WERI-Rb-1 (cell line): Measurements from ENCODE around the gene INPP5K.

Experiments used
- DNase-seq: peaks from one replicate; pipeline ENCODE4 v3.0.0-alpha.2; 2020
- H3K27ac ChIP-seq: fragments of 250-450 bp; sonication (Bioruptor Pico); 2 replicates; pipeline ENCODE4 v1.5.1; 2020; ENCODE audit warnings: mild to moderate bottlenecking, moderate library complexity
- H3K27me3 ChIP-seq: fragments of 250-450 bp; sonication (Bioruptor Pico); 2 replicates; pipeline ENCODE4 v1.5.1; 2021; ENCODE audit warnings: mild to moderate bottlenecking, low read depth, moderate library complexity; ENCODE audit not compliant: insufficient read depth, severe bottlenecking
- H3K36me3 ChIP-seq: fragments of 250-450 bp; sonication (Bioruptor Pico); 2 replicates; pipeline ENCODE4 v1.5.1; 2020; ENCODE audit warnings: mild to moderate bottlenecking, moderate library complexity
- H3K4me3 ChIP-seq: 2 replicates; pipeline ENCODE4 v1.5.1; 2011; ENCODE audit warnings: low read depth, mild to moderate bottlenecking, control low read depth, low read length
- H3K9me3 ChIP-seq: fragments of 250-450 bp; sonication (Bioruptor Pico); 2 replicates; pipeline ENCODE4 v1.5.1; 2021; ENCODE audit warnings: mild to moderate bottlenecking, moderate library complexity; ENCODE audit not compliant: severe bottlenecking
- CTCF ChIP-seq: IDR thresholded peaks from 2 replicates; pipeline ENCODE4 v1.5.1; 2011; ENCODE audit warnings: low read depth, mild to moderate bottlenecking, control low read depth, inconsistent platforms, low read length

The INPP5K gene

GRCh38 chr17:1555651-1556471, 39.4 kb upstream of the INPP5K start:
- no peaks in the 10 kb centered on the region for H3K27me3 ChIP-seq
- peaks cover 17% of the 10 kb centered on the region for H3K36me3 ChIP-seq
- no peaks in the 10 kb centered on the region for H3K9me3 ChIP-seq
- no peak for DNase-seq
- H3K27ac ChIP-seq, result no peak overlapping the region
- no peak for TF ChIP-seq CTCF
- H3K4me3 ChIP-seq, result peak overlapping the region; percentile 8; the same call in 1 of the 2 replicates

- Histone ChIP-seq H3K9me3 (no peaks in the 10 kb centered on the region), H3K4me3 (peak overlapping the region; percentile 15), H3K27ac (peak overlapping the region; percentile 62), H3K27me3 (no peaks in the 10 kb centered on the region), H3K36me3 (peaks cover 24% of the 10 kb centered on the region)
- no peak for TF ChIP-seq CTCF
- peak; percentile 69 for DNase-seq
Observed at GRCh38 chr17:1554751-1555540, 38.5 kb upstream of the INPP5K start.

GRCh38 chr17:1553354-1554266, 37.2 kb upstream of the INPP5K start:
- Histone ChIP-seq H3K4me3 (peak overlapping the region; percentile 12; the same call in 1 of the 2 replicates), H3K27me3 (no peaks in the 10 kb centered on the region), H3K27ac (peak overlapping the region; percentile 30), H3K9me3 (no peaks in the 10 kb centered on the region), H3K36me3 (peaks cover 30% of the 10 kb centered on the region)
- no peak for TF ChIP-seq CTCF
- peak; percentile 88 for DNase-seq

- H3K27ac ChIP-seq, result no peak overlapping the region
- H3K36me3 ChIP-seq, result peaks cover 31% of the 10 kb centered on the region
- TF ChIP-seq CTCF, result no peak
- no peaks in the 10 kb centered on the region for H3K9me3 ChIP-seq
- H3K27me3 ChIP-seq, result no peaks in the 10 kb centered on the region
- no peak overlapping the region for H3K4me3 ChIP-seq
- no peak for DNase-seq
Observed at GRCh38 chr17:1552932-1553331, 36.5 kb upstream of the INPP5K start.

GRCh38 chr17:1551741-1552140, 35.3 kb upstream of the INPP5K start:
- no peaks in the 10 kb centered on the region for H3K9me3 ChIP-seq
- peaks cover 33% of the 10 kb centered on the region for H3K36me3 ChIP-seq
- no peak for TF ChIP-seq CTCF
- DNase-seq, result no peak
- H3K27me3 ChIP-seq, result no peaks in the 10 kb centered on the region
- no peak overlapping the region for H3K4me3 ChIP-seq
- no peak overlapping the region for H3K27ac ChIP-seq
